HG03135 (cell line): ENCODE data around the gene PCGF3.

Experiments
- ATAC-seq: cut with Tn5 transposase; IDR thresholded peaks from one replicate; pipeline ENCODE4 v1.9.1; 2021; ENCODE audit warnings: mild to moderate bottlenecking, moderate library complexity; ENCODE audit not compliant: unreplicated experiment

Gene PCGF3

DNA sequence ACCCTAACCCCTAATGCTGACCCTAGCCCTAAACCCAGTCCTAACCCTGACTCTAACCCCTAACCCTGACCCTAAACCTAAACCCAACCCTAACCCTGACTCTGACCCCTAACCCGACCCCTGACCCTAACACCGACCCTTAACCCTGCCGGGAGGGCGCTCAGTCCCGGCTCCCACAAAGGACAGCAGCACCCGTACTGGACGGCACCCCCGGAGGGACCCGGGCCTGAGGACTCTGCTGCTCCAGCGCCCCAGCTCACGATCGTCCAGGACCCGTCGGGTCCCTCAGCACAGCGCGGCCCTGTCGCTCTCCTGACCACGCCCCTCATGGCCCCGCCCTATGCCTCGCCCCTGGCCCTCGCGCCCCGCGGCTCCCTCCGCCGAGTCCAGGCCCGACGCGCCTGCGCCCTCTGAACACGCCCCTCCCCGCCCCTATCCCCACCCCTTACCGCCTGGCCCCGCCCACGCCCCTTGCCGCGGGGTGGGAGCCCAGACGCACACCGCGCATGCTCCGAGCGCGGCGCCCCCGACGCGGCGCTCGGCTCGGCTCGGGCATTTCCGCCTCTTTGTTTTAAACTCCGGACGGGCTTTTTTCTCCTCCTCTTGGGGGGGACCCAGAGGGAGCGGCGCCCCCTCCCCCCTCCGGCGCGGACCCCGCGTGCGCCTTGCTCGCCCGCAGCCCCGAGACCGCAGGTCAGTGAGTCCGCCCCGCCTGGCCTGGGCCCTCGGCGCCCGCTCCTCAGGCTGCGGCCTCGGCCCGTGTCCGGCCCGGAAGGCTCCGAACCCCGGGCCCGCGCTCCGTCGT is at the start of gene PCGF3:
TSS of gene PCGF3 (plus strand) at position 555 of the 805 bp plus-strand sequence. CDS start 27,849 bp downstream, outside the sequence.
- peak; percentile 89 for ATAC-seq

DNA sequence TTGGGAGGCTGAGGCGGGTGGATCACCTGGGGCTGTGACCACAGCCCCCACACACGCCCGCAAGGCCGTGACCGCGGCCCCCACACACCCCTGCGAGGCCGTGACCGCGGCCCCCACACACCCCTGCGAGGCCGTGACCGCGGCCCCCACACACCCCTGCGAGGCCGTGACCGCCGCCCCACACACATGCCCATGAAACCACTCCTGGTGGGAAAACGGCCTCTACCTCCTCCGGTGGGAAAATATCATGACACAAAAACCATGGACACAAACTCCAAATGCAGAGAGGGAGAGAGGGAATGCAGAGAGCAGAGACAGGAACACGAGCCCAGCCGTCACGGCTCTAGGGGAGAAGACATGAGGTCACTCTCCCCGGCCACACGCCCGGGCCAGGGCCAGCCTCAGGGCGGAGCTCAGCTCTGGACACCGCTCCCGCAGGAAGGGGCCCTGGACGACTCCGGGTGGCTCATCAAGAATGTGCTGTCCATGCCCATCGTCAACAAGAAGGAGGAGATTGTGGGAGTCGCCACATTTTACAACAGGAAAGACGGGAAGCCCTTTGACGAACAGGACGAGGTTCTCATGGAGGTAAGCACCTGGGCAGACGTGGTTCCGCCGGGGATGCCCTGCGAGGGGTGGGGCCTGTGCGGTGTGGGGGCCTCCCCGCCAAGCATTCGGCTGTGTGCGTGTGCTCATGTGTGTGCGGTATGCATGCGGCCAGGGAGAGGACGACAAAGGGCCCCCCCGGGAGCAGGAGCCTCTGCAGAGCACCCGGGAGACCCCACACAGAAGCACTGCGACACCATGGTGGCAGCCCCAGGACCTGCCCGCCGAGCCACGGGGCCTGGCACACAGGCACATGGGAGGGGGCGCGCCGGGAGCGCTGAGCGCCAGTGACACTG is 48.9 kb upstream of the PCGF3 start:
- no peak for ATAC-seq

DNA sequence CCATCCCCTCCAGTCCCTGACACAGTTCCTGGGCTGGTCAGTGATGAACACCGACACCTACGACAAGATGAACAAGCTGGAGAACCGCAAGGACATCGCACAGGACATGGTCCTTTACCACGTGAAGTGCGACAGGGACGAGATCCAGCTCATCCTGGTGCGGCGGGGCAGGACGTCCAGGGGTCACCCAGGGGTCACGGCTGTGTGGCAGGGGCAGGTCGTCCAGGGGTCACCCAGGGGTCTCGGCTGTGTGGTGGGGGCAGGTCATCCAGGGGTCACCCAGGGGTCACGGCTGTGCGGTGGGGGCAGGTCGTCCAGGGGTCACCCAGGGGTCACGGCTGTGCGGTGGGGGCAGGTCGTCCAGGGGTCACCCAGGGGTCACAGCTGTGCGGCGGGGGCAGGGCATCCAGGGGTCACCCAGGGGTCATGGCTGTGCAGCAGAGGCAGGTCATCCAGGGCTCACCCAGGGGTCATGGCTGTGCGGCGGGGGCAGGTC is 48.2 kb upstream of the PCGF3 start:
- no peak for ATAC-seq

DNA sequence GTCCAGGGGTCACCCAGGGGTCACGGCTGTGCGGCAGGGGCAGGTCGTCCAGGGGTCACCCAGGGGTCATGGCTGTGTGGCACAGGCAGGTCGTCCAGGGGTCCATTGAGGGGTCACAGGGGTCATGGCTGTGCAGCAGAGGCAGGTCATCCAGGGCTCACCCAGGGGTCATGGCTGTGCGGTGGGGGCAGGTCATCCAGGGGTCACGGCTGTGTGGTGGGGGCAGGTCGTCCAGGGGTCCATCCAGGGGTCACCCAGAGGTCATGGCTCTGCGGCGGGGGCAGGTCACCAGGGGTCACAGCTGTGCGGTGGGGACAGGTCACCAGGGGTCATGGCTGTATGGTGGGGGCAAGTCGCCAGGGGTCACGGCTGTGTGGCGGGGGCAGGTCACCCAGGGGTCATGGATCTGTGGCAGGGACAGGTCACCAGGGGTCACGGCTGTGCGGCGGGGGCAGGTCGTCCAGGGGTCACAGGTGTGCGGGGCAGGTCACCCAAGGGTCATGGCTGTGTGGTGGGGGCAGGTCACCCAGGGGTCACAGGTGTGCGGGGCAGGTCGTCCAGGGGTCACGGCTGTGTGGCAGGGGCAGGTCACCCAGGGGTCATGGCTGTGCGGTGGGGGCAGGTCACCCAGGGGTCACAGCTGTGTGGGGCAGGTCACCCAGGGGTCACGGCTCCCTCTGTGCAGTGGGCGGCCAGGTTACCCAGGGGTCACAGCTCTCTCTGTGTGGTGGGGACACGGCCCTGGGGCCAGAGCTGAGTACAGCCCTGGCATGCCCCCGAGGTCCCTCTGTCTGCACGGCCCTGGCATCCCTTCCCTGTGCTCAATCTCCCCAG is 47.6 kb upstream of the PCGF3 start:
- ATAC-seq, result no peak

DNA sequence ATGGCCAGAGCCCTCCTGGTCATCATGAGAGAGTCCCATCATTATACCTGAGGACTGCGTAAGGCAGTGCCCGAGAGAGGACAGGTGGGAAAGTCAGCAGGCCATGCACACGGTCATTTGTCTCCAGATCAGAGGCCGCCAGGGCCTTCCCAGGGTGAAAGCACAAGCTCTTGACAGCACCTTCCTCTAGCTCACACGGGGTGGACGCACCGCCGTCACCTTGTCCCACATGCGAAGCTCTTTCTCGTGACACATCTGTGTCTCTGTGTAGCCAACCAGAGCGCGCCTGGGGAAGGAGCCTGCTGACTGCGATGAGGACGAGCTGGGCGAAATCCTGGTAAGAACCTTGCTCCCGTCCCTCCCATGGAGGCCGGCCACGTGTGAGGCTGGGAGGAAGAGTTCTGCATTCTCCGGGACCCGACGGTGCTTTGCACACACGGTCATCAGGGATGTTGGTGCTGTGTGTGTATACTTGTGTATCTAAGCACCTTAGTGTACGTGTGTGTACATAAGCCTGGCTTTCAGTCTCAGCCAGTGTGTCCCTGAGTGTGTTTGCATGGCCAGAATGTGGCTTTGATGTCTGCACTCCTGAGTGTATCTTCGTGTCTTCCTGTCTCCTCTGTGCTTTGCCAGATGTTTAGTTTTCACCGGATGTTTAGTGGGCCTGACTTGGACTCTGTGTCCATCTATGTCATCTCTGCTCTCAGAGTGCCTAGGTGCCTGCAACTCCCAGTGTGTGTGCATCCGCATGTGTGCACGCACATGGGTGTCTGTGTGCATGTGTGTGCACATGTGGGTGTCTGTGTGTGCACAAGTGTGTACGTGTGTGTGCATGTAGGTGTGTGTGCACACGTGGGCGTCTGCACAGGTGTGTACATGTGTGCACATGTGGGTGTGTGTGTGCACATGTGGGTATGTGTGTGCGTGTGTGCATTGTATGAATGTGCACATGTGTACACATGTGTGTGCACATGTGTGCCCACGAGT is 46.7 kb upstream of the PCGF3 start:
- ATAC-seq, result no peak

GRCh38 chr4:659851-660250 is 45.8 kb upstream of the PCGF3 start:
- ATAC-seq, result no peak

- no peak for ATAC-seq
Observed at GRCh38 chr4:660401-660800, 45.2 kb upstream of the PCGF3 start.

GRCh38 chr4:661231-661630 is 44.4 kb upstream of the PCGF3 start:
- ATAC-seq, result no peak

DNA sequence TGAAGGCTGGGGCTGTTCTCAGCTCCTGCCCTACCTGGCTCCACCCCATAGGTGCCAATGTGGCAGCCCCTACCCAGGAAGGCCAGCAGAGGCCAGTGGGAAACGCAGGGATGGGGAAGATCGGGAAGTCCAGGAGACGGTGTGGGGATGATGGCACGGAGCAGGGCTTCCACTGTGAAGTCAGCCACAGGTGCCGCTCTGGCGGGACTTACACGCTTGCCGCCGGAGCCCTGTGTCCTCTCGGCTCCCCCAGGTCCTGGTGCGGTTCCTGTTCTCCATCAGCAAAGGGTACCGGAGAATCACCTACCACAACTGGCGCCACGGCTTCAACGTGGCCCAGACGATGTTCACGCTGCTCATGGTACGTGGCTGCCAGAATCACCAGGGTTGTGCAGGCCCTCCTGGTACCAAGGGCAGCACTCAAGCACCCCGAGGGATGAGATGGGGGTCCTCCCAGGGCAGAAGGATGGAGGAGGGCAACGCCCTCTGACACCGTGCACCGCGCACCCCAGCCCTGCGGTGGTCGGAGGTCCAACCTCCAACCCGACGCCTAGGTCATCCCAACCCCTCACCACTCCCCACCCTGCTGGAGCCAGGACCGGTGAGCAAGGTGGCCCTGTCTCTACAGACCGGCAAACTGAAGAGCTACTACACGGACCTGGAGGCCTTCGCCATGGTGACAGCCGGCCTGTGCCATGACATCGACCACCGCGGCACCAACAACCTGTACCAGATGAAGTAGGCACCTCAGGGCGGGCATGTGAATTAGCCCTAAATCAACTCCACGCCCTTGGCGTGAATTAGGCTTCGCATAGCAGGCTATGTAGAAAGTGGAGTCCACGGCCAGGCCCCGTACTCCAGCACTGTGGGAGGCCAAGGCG is 43.5 kb upstream of the PCGF3 start:
- no peak for ATAC-seq

DNA sequence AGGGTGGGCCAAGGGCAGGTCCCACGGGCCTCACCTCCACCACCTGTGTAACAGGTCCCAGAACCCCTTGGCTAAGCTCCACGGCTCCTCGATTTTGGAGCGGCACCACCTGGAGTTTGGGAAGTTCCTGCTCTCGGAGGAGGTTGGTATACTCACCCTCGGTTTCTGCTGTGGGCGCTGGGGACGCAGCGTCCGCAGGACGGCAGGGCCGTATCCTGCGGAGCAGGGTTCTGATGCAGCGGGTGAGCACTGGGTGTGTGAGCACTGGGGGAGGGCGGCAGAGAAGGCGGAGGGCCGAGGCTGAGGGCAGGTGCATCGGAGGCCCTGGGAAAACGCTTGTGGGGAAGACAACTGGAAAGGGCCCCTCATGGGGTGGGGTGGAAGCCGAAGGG is 42.6 kb upstream of the PCGF3 start:
- ATAC-seq, result no peak

DNA sequence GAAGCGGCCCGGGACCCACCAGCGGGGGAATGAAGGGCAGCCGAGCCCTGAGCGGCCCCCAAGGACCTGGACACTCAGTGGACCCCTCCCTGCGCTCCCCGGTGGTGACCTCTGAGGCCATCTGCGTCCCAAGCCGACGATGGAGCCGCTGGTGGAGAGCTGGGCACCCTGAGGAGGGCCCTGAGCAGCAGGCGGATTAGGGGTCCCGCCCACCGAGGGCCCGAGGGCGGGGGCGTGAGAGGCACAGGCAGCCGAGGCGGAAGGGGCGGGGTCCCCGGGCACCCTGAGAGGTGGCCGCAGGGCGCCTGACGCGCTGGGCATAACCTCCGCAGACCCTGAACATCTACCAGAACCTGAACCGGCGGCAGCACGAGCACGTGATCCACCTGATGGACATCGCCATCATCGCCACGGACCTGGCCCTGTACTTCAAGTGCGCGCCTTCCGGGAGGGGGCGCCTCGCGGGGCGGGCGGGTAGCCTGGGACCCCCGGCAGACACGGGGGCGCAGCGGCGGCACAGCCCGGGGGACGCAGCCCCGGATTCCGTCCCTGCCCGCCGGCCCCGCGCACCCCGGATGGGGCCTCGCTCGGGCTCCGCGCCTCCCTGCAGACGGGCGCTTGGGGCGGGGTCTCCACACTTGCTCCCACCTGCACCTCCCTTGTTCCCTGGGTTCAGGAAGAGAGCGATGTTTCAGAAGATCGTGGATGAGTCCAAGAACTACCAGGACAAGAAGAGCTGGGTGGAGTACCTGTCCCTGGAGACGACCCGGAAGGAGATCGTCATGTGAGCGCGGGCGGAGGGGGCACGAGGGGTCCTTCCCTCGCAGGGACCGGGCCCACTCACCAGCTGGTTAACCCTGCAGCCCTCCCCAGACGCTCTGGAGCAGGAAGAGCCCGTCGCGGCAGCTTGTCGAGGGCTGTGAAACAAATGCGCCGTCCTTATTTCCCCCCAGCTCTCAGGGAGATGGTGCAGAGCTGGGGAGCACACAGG is 41.9 kb upstream of the PCGF3 start:
- ATAC-seq, result peak; percentile 50

- ATAC-seq, result no peak
Observed at GRCh38 chr4:664713-665231, 40.9 kb upstream of the PCGF3 start.

- ATAC-seq, result no peak
Observed at GRCh38 chr4:665381-665750, 40.3 kb upstream of the PCGF3 start.

- ATAC-seq, result no peak
Observed at GRCh38 chr4:665751-666435, 39.7 kb upstream of the PCGF3 start.

DNA sequence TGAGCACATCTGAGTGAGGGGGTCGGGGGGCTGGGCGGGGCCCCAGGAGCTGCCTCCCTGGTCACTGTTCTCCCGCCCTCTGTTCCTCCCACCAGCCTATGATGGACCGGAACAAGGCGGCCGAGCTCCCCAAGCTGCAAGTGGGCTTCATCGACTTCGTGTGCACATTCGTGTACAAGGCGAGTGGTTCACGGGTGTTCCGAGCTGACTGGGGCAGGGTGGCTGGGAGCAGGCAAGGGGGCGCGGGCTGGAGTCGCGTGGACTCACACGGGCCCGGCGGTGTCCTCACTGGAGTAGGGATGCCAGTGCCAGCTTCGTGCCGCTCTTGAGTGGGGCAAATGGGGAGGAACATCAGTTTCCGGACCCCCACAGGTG is 39.2 kb upstream of the PCGF3 start:
- no peak for ATAC-seq

- no peak for ATAC-seq
Observed at GRCh38 chr4:666822-667544, 38.6 kb upstream of the PCGF3 start.
